Islet of Langerhans (tissue), 1 donor: ENCODE data around the gene PIGU.
"Not testable (repeated sequence)": the region's sequence is repeated elsewhere in the genome, so short reads cannot be mapped to it uniquely, and the experiment has no call there.

Source experiments
- FAIRE-seq: peaks from one replicate; lab custom pipeline; 2011; peaks lifted over from hg19 to GRCh38; lab: Jason Lieb, UNC

Gene PIGU

DNA sequence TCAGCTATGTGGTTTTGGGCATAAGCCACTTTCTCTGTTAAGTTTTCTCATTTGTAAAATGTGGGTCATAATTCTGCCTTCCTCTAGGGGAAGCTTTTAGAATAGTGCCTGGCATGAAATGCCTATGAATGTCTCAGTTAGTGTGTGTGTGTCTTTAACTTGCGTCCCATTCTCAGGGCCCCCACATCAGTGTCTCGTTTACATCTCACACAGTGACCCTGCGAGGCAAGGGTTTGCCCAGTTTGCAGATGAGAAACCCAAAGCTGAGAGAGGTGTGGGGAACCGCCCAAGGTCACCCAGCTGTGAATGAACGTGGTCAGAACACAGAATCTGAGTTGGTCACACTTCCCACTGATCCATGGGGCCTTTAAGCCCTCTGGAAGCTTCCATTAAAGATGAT lies 146.6 kb downstream of the PIGU start:
- no peak for FAIRE-seq

DNA sequence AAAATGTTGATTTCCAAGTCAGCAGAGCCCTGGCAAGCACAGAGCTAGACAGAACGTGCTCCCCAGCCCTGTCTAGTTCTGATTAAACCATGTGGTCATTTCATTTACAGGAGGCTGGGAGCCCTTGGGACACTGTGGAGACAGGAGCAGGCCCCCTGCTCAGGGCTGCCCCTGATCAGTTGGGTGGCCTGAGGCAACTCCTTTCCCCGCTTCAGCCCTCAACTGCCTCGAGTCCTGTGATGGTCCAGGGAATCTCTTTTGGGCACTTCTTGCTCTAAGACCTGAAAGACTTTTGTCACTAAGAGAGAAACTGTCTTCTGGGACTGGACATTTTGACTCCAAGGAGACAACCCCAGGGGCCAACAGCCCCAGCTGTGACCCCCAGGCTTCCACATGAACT lies 147.2 kb downstream of the PIGU start:
- FAIRE-seq, result no peak

DNA sequence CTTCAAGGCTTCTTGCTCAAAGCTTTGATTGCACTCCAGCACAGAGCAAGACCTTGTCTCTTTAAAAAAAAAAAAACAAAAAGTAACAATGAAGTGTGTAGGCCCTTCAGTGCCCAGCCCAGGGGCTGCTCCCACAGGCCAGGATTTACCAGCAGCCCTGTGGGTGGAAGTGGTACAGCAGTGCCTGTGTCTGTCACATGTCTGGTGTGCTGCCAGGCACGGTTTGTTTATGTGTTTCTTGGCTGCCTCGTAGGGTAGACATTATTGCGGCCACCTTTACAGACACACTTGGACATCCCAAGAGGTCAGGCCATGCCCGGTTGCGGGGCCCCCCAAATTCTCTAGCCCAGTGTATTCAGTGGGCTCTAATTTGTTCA lies 148.0 kb downstream of the PIGU start:
- FAIRE-seq, result no peak

DNA sequence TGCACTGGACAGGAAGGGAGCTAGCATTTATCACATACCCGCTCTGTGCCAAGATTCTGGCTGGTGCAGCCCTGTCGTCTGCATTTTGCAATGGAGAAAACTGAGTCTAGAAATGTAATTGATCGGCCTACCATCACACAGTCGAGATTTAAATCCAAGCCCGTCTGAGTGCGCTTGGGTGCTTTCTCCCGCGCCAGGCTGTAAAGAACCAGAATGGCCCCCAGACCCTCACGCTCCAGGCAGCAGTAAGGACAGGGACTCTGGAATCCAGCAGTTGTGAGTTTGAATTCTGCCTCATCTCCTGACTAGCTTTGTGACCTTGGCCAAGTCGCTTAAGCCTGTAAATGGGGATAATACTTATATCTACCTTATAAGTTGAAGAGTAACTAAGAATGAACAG lies 149.9 kb downstream of the PIGU start:
- no peak for FAIRE-seq

DNA sequence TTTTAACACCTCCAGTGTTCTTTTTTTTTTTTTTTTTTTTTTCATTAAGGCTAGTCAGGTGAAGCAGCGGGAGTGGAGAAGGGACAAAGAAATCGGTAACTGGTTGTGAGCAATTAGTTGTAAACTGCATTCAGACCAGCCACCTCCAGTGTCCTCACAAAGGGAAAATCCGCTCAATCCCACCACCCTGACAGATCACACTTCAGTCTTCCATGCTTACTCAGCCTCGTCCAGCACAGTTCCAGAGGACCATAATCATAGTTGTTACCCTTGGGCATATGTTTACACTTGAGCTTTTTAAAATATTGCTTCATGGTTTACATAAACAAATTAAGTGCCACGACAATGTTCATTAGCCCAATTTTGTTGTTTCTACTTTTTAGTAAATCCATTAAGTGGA lies 150.4 kb downstream of the PIGU start:
- FAIRE-seq, result no peak

DNA sequence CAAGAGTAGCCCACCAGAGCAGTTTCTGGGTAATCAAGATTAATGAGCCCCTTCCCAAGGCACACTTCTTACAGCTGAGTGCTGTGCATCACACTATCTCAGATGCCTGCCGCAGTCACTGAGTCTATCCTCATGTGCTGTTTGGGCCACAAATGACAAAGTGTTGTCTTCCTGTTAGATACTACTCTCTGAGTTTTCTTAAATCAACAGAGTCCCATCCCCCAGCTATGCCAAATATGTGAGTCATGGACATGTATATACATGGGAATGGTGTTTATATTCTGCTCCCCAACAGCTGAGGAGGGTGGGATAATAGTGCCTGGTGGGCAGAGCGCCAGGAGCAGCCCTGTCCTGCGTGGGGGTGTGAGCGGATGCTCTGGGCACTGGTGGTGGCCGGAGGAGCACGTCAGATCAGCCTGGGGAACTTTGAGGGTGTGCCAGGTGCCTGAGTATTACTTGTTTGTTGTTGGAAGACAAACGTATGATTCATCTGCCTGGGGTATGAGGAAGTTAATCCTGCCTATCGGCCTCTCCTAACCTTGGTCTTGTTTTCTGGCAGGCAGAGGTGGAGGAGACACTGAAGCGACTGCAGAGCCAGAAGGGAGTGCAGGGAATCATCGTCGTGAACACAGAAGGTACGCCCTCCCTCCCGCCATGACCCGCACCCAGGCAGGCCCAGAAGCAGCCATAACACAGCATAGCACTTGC lies 151.0 kb downstream of the PIGU start:
- peak; percentile 91 for FAIRE-seq

DNA sequence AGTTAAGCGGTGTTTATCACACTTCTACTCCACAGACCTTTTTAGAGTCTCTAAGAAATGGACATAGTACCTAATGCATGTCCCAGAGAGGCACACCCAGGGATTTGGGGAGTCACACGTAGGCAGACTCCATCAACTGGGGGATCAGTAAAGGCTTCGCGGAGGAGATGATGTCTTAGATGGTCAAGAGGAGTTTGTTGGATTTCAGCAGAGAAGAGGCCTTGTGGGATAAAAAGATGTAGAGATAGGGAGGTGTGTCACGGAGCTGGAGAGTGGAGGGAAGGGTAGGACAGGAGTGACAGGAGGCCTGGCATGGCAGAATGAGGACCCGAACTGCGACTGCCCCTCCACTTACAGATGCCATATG lies 151.6 kb downstream of the PIGU start:
- no peak for FAIRE-seq

DNA sequence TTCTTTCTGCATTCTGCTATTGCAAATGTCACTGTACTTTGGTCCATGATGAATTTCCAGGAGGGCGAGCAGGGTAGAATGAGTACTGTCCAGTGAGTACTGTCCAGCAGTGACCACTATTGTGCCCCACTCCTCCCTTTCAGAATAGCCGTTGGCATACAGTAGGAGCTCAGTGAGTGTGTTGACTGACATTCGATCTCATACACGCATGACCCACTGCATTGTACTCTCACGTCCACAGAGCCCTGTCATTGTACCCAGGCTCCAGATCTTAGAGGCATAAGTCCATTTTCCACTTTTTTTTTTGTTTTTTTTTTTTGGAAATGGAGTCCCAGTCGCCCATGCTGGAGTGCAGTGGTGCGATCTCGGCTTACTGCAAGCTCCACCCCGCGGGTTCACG lies 152.5 kb downstream of the PIGU start:
- no peak for FAIRE-seq

DNA sequence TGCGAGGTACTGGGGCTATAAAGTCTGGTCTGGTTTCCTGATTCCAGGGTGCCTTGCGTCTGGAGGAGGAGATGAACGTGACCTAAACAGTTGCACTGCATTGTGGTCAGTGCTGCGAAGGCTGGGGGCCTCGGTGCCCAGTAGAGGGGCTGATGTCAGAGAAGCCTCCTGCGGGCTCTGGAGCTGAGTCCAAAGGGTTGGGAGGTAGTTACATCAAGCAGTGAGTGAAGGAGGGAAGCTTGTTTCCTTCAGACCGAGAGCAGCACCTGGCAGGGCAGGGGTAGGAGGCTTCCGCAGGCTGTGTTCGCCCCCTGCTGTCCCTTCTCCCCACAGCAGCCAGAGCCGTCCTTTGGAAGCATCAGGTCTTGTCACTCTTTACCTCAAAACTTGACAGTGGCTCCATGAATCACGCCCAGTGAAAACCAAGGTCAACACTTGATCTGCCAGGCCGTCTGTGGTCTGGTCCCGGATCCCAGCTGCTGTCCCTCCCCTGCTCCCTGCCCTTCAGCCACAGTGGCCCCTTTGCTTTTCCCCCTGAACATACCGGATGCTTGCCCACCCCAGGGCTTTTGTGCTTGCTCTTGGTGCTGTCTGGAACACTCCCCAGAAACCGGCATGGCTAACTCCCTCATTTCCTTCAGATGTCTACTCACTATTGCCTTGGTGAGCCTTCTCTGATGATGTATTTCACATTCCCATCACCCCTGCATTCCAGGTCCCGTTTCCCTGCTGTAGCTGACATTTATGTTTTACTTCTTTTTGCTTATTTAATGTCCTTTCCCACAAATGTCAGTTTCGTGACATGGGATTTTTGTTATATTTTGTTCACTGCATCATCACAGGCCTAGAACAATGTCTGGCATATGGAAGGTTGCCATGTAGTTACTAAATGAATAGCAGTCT lies 153.7 kb downstream of the PIGU start:
- no peak for FAIRE-seq

DNA sequence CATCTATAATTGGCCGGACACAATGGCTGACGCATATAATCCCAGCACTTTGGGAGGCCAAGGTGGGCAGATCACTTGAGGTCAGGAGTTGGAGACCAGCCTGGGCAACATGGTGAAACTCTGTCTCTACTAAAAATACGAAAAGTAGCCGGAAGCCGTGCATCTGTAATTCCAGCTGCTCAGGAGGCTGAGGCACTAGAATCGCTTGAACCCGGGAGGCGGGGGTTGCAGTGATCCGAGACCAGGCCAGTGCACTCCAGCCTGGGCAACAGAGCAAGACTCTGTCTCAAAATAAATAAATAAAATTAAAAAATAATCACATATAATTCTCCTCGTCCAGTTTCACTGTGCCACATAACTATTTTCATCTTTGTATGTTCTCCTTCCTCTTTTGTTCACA lies 157.1 kb downstream of the PIGU start:
- FAIRE-seq, result not testable (repeated sequence)

DNA sequence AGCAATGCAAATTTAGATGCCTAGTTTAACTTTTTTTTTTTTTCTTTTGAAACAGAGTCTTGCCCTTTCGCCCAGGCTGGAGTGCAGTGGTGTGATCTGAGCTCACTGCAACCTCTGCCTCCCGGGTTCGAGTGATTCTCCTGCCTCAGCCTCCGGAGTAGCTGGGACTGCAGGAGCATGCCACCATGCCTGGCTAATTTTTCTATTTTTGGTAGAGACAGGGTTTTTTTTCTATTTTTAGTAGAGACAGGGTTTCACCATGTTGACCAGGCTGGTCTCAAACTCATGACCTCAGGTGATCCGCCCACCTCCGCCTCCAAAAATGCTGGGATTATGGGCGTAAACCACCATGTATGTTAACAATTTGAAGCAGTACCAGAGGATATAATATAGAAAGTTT lies 158.0 kb downstream of the PIGU start:
- FAIRE-seq, result not testable (repeated sequence)

DNA sequence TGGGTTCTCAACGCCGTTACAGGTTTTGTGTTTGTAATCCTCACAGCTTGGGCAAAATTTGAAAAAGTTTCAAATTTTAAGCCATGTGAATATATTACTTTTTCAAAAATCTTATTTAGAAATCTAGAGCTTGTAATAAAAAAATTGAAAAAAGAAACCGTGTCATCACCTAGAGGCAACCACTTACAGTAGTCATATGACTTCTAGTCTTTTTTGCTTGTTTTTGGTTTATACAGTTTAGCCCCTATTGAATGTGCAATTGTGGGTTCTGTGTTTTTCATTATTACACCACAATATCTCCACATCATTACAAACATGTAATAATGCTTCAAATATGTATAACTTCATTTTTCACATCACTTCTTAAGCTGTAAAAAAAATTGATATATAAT lies 159.8 kb downstream of the PIGU start:
- FAIRE-seq, result no peak

DNA sequence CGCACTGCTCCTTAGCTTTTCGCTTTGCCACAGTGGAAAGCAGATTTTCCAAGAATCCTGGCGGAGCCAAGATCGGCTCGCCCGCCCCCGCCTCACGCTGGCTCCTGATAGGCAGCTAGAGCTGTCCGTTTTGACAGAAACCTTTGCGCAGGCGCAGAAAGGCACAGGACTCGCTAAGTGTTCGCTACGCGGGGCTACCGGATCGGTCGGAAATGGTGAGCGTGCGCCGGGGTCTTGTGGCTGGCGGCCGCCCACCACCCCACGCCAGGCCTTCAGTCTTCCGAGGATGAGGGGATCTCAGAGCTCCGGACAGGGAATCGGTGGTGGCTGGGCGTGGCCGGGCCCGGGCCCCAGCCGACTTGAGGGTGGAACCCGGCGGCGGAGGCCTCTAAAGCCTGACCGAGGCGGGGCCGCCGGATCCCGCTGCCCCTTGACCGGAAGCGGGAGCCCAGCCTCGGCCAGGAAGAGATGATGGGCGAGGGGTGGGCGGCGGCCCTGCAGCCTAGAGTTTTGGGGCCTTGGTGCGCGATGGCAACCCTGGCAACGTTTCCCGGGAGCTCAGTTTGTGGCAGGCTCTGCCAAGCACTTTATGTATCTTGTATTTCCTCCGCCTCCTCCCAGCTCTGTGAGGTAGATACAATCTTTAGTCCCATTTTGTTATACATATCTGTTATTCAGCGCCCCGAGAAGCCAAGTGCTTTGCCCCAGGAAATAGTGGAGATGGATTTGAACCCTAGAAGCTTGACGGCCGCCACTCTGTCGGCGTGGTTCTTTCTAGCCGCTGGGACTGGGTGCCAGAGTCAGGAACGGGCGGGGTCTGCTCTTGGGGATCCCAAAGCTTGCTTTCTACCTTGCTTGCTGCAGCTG lies 160.4 kb downstream of the PIGU start, which contains the start of gene DYNLRB1:
DYNLRB1 (plus strand) TSS at position 176 of the 867 bp plus-strand sequence; CDS start at position 213, 37 bp downstream.
- FAIRE-seq, result no peak

DNA sequence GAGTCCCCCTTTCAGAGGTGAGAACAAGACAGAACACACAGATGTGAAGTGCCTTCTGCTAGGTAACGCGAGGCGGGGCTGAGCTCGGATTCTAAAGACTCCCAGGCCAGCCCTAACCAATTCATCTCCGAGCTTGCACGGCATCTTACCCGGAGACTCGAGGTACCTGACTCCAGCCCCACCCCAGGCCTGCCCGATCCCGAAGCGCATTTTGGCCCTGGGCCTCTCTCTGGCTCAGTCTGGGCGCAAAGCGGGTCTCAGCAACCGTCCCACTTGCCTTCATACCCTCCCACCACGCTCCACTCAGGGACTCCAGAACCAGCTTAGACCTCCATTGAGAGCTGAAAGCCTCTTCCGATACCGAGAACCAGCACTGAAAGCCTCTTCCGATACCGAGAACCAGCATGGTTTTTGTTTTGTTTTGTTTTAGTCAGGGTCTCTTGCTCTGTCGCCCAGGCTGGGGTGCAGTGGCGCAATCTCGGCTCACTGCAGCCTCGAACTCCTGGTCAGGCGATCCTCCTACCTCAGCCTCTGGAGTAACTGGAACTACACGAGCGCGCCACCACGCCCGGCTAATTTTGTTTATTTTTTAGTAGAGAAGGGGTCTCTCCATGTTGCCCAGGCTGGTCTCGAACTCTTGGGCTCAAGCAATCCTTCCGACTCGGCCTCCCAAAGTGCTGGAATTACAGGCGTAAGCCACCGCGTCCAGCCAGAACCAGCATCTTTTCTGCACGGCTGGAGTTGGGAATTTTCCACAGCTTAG lies 161.2 kb downstream of the PIGU start:
- no peak for FAIRE-seq

DNA sequence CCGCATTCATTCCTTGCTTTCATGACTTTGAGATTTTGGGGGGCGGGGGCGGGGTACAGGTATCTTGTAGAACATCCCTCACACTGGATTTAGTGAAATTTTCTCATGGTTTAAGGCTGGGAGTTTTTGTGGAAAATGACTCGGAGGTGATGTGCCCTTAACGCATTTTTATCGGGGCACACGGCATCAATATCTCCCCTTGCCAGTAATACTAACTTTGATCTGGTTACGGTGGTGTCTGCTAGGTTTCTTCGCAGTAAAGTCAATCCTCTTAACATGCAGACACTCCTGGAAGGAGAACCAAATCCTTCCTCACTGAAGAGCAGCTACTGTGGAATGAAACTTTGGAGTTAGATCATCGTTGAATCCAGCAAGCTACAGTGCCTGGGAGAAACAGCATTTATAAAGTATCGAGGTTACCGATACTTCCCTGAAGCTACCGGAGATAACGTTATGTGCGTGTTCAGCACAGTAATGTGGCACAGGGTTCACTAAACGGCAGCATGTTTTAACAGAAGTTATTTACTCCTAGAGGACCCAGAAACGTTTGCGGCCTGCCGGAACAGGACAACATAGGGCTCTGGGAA lies 161.9 kb downstream of the PIGU start:
- no peak for FAIRE-seq

DNA sequence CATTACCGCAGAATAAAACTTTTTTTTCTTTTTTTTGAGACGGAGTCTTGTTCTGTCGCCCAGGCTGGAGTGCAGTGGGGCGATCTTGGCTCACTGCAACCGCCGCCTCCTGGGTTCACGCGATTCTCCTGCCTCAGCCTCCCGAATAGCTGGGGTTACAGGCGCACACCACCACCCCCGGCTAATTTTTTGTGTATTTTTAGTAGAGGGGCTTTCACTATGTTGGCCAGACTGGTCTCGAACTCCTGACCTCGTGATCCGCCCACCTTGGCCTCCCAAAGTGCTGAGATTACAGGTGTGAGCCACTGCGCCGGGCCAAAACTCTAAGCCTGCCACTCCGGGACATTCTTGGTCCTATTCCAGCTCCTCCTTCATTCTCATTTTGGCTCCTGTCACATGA lies 162.9 kb downstream of the PIGU start:
- FAIRE-seq, result not testable (repeated sequence)

DNA sequence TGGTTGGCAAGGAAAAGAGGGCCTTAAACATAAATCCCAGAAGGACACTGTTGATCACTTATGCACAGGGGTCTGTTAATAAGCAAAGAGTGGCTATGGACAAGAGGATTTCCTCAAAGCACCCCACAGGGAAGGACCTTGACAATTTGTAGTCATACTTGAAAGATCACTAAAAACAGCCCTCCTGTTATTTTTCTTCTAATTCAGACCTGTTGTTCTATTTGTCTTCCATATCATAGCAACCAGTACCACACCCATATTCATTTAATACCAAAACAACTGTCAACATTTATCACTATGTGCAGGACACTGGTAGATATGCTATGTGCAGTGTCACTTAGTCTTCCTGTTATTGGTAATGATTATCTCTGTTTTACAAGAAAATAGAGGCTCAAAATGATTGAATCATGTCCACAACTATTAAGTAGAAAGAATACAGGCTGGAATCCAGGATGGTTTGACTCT lies 163.9 kb downstream of the PIGU start:
- FAIRE-seq, result no peak

DNA sequence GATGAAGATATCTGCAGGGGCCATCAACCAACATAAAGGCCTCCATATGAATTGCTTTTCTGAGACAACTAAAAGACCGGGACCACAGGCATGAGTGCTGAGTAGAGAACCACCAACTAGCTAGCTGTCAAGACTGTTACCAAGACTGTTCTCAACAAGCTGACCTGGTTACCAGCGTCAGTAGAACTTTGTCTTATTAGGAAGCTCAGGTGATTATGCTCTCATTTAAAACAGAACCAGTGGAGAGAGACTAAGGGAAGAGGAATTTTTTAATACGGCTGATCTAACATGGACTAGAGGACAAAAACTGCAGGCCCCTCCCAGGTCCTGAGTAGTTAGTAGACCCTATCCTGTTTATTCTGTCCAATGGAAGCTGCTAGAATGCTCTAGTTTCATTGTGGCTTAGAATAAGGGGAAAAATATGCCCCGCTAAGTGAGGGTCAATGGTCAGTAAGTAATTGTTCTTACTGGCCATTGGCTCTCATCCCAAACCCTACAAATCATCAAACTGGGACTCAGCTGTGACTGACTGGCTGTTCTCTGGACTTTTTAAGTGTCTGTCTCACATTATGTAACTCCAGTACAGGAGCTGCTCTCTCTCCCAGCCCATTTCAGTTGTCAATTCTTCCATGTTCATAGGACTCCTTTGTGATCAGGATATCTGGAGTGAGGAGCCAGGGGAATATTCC lies 164.5 kb downstream of the PIGU start:
- no peak for FAIRE-seq

DNA sequence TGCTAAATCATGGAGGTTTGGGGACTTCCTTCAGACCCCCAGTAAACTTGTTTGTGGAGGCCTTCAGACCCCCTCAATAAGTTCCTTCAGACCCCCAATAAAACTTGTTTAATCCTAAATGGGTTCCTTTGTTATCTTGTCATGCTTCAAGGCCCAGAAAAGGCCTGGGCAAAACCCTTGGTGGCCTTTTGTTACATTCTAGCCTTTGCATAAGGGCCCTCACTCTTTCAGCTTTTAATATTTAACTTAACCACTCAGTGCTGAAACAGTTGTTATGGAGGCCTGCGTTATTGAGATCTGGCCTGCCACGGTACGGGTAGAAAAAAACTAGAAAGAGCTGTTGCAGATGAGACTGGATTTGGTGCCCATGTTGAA lies 165.0 kb downstream of the PIGU start:
- FAIRE-seq, result no peak

DNA sequence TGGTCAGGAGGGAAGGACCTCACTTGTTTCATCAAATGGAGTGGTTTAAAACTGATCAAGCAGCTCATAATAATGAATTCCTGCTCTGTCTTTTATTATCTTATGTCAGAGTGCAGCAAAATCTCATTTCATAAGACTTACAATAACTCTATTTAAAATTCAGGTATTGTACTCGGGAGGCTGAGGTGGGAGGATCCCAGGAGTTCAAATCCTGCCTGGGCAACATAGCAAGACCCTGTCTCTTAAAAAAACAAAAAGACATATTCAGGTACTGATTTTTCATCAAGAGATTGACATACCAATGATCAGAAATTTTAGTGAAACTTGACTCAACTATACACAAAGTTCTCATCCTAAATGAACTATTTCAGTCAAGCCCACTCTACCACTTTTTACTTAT lies 166.3 kb downstream of the PIGU start:
- no peak for FAIRE-seq
